HG03025 (cell line): Measurements from ENCODE around the gene TMEM198.

Experiments used
- ATAC-seq: cut with Tn5 transposase; IDR thresholded peaks from one replicate; pipeline ENCODE4 v1.9.1; 2021; ENCODE audit warnings: mild to moderate bottlenecking, moderate library complexity; ENCODE audit not compliant: unreplicated experiment, low FRiP score

The TMEM198 gene

GRCh38 chr2:219575566-219576504 is 32.0 kb downstream of the TMEM198 start:
- ATAC-seq: no peak

- ATAC-seq: no peak
Observed at GRCh38 chr2:219576505-219577388, 32.9 kb downstream of the TMEM198 start.

GRCh38 chr2:219578811-219579613 is 35.2 kb downstream of the TMEM198 start:
- no peak for ATAC-seq

DNA sequence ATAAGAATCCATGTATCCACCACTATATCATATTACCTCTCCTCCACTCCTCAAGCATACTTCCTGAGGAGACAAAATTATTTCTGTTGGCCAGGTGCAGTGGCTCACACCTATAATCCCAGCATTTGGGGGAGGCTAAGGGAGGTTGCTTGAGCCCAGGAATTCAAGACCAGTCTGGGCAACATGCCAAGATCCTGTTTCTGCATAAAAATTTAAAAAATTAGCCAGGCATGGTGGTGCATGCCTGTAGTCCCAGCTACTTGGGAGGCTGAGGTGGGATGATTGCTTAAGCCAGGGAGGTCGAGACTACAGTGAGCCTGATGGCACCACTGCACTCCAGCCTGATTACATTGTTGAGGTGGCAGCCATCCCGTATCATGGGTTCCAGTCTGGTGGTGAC is 37.5 kb downstream of the TMEM198 start:
- ATAC-seq: no peak

- no peak for ATAC-seq
Observed at GRCh38 chr2:219591091-219591490, 47.3 kb downstream of the TMEM198 start.

DNA sequence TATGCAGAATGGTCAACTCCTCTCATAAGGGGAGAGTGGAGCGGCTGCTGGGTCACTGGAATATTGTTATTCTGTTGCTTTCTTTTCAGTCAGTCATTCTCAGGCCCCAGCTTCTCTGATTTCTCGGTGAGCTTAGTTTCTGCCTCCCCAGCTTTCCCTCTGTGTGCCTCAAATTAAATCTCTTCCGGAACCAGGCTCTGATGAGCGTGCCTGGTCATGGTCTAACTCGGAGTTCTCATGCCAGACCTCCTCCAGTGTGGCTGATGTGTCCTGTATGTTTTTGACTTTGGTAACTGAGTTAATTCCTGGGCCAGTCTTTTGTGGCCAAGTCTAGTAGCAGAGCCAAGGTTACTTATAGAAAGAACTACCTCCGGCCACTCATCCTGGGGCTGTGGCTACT is 48.9 kb downstream of the TMEM198 start:
- no peak for ATAC-seq

GRCh38 chr2:219593154-219593553 is 49.3 kb downstream of the TMEM198 start:
- ATAC-seq: no peak

GRCh38 chr2:219595256-219595655 is 51.4 kb downstream of the TMEM198 start:
- no peak for ATAC-seq

DNA sequence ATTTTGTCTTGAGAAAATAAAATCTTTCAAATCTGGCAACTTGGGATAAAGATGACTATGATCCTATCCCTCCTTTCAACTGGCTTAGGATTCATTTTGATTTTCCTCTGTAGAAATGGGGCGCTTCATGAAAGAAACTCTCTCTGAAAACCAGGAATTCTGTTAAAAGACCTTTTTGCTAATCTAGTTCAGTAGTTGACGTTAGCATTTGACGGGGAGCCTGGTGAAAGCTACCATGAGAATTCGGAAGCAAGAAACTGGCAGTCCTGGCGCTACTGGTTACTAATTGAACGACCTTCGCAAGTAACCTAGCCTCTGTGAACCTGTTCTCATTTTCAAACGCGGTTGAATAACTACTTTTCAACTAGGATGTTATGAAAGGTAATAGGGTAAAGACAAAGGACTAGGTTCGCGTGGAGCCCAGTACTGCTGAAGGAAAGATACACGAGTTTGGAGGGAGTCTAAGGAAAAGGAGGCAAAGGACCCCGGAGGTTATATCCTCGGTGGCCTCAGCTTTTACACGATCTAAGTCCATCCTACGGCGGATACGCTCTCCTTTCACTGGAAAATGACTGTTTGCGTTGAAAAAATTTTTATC is 53.2 kb downstream of the TMEM198 start:
- ATAC-seq: peak; percentile 5

- ATAC-seq: peak; percentile 97
Observed at GRCh38 chr2:219597552-219598307, 53.9 kb downstream of the TMEM198 start, which contains the start of gene STK11IP. TSS of gene STK11IP (plus strand) at chr2:219597857. CDS start at chr2:219598120, 263 bp downstream.

- ATAC-seq: no peak
Observed at GRCh38 chr2:219598308-219599078, 54.7 kb downstream of the TMEM198 start.
